Ovary (tissue), 9 donors: ENCODE data around the gene PLEKHA8. TPM values are rescaled to one million over a fixed set of nuclear protein-coding genes. Genes with fewer than 3 reads are reported as not detected.
"Not testable (repeated sequence)": the region's sequence is repeated elsewhere in the genome, so short reads cannot be mapped to it uniquely, and the experiment has no call there.

Experiments used
- DNase-seq, 5 donors: peaks; one replicate each; pipeline ENCODE4 v3.0.0-alpha.2; 2019 to 2020
- H3K27ac ChIP-seq, 2 donors: fragments of 200-600 bp; one replicate each; pipeline versions ENCODE4 v1.5.1 to v1.8.0; 2019 to 2022
- H3K27me3 ChIP-seq: fragments of 200-600 bp; one replicate; pipeline ENCODE4 v1.8.0; 2022
- H3K36me3 ChIP-seq: fragments of 200-600 bp; sonication (generic); one replicate; pipeline ENCODE4 v1.5.1; 2019
- H3K4me1 ChIP-seq: one replicate; pipeline ENCODE4 v1.8.1; 2013; ENCODE audit warnings: mild to moderate bottlenecking, moderate library complexity; ENCODE audit not compliant: insufficient read depth
- H3K4me3 ChIP-seq: fragments of 200-600 bp; sonication (generic); one replicate; pipeline ENCODE4 v1.5.1; 2017
- H3K9me3 ChIP-seq, 2 donors: fragments of 200-600 bp in 1 of 2; sonication (generic) in 1 of 2; one replicate each; pipeline versions ENCODE4 v1.5.1 to v1.8.1; 2013 to 2019; ENCODE audit warnings: mild to moderate bottlenecking in 1 of 2, moderate library complexity in 1 of 2
- EP300 ChIP-seq: sonication (generic); formaldehyde crosslinking; IDR thresholded peaks from one replicate; pipeline ENCODE4 v1.6.1; 2017; ENCODE audit warnings: antibody characterized with exemption
- POLR2A ChIP-seq: fragments of 450-650 bp; IDR thresholded peaks from one replicate; pipeline ENCODE4 v1.6.1; 2017; ENCODE audit warnings: antibody characterized with exemption, mild to moderate bottlenecking, moderate library complexity
- WGBS, 3 donors: extraction: QIAGEN DNeasy Blood & Tissue Kit in 1 of 3; methylation state at CpG; one replicate each; pipeline versions ENCODE4 v1.1.5 to v1.1.7; 2013 to 2017; 5-methylcytosine and 5-hydroxymethylcytosine counted together
- intact Hi-C, 4 donors: fragments of 100-400 bp; cut with DNase I; formaldehyde crosslinking; loops; one replicate each; pipeline versions ENCODE4 v1.11.0 to v1.15.1; 2022 to 2023
- polyA plus RNA-seq, 2 donors: library from polyadenylated mRNA; stranded (reverse); fragments of 200-250 nt in 1 of 2; fragments of 350-450 nt in 1 of 2; fragmentation: Illumina TruSeq in 1 of 2; extraction: RNeasy Lipid Tissue Mini Kit (QIAGEN cat#74804) in 1 of 2; gene quantifications; one replicate each; pipeline ENCODE4 v1.2.3, GENCODE V29; 2013 to 2014
- total RNA-seq, 7 donors: library from RNA; depleted of rRNA in 2 of 7; stranded (reverse); fragments of >200 nt in 2 of 7; fragmentation: NEBNext Ultra II Directional in 3 of 7; extraction: Animal tissue kit (Norgen Biotek cat#: 25700) in 3 of 7; gene quantifications; one replicate each; pipeline versions ENCODE4 v1.1.0 to v1.2.4, GENCODE V29; 2016 to 2023
- TF ChIP-seq, protein P1 (sequence below), 3 donors: fragments of 450-650 bp in 2 of 3; fragments of 200-600 bp in 1 of 3; IDR thresholded peaks; one replicate each; pipeline versions ENCODE4 v1.5.1 to v1.8.0; 2016 to 2022; ENCODE audit warnings: antibody characterized with exemption in 3 of 3, mild to moderate bottlenecking in 1 of 3
- donor health status: DM: no; HTN: no; CAD: no; lungs with moderate emphysema.
- donor health status: DM: no; HTN: no; CAD: no.
- donor health status: Bipolar disorder and iron deficiency.
- donor health status: DM: yes; HTN: yes; CAD: no.
- donor health status: DM: no; HTN: no; CAD: no.
- donor health status: DM: yes; HTN: yes; CAD: no.

The PLEKHA8 gene
- total and polyA plus RNA-seq, 9 donors: 3.1 to 12.8 (median 10.0) TPM

DNA sequence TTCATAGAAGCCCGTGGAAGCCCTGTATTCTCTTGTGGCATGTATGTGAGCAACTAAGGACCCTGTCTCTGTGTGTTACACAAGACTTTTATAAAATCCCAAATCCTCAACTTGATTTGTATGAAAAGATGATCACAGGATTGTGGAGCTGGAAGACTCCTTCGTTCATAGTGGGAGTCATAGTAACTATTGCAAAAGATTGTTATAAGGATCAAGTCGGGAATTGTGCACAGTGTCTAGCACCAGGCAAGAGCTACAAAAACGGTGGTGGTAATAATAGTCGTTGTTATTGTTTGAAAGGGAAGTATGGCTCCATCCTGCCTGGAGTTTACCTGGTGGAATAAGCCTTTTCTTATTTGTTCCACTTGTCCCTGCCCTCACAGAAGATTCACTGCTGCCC is 63.8 kb downstream of the PLEKHA8 start:
- TF ChIP-seq EP300 (no peak), POLR2A (no peak)
- TF ChIP-seq, protein P1, sequence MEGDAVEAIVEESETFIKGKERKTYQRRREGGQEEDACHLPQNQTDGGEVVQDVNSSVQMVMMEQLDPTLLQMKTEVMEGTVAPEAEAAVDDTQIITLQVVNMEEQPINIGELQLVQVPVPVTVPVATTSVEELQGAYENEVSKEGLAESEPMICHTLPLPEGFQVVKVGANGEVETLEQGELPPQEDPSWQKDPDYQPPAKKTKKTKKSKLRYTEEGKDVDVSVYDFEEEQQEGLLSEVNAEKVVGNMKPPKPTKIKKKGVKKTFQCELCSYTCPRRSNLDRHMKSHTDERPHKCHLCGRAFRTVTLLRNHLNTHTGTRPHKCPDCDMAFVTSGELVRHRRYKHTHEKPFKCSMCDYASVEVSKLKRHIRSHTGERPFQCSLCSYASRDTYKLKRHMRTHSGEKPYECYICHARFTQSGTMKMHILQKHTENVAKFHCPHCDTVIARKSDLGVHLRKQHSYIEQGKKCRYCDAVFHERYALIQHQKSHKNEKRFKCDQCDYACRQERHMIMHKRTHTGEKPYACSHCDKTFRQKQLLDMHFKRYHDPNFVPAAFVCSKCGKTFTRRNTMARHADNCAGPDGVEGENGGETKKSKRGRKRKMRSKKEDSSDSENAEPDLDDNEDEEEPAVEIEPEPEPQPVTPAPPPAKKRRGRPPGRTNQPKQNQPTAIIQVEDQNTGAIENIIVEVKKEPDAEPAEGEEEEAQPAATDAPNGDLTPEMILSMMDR (IDR thresholded peaks at IDR 0.05): no peak
- no peaks in the 10 kb centered on the region for H3K4me1 ChIP-seq
- H3K27me3 ChIP-seq: no peaks in the 10 kb centered on the region
- H3K36me3 ChIP-seq: no peaks in the 10 kb centered on the region
- no peak for DNase-seq
- intact Hi-C loops: no loop called here
- H3K27ac ChIP-seq: no peak overlapping the region
- no peaks in the 10 kb centered on the region for H3K9me3 ChIP-seq
- WGBS, 3 donors: 91 to 94% (median 93%) methylated on average over 5 of the region's 5 CpGs
- H3K4me3 ChIP-seq: no peak overlapping the region

DNA sequence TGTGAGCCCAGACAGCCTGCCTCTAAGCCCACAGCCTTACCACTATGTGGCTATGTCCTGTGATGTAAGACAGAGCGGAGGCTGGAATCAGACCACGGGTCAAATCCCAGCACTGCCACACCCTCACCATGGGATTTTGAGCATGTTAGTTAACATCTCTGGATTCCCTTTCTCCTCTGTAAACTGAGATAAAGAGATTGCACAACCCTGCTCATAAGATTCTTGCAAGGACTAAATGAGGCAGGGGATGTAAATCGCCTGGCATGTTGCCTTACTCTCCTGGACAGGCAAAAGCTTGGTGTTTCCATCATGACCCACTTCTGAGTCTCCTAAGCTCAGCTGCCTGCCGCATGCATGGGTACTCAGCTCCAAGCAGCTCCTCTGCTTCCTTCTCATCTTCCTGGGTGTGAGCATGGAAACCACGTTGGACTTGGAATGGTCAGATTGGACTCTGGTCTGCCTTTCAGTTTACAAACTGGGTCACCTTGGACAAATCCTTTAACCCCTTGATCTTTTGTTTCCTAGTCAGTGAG is 65.3 kb downstream of the PLEKHA8 start:
- intact Hi-C loops: no loop called here
- WGBS, 3 donors: 82 to 91% (median 86%) methylated on average over 5 of the region's 5 CpGs
- H3K27ac ChIP-seq: no peak overlapping the region
- no peaks in the 10 kb centered on the region for H3K36me3 ChIP-seq
- no peak for TF ChIP-seq EP300
- TF ChIP-seq POLR2A: no peak
- TF ChIP-seq, protein P1 (IDR thresholded peaks at IDR 0.05): no peak
- H3K9me3 ChIP-seq: no peaks in the 10 kb centered on the region
- H3K27me3 ChIP-seq: no peaks in the 10 kb centered on the region
- H3K4me3 ChIP-seq: no peak overlapping the region
- no peak for DNase-seq
- no peaks in the 10 kb centered on the region for H3K4me1 ChIP-seq

DNA sequence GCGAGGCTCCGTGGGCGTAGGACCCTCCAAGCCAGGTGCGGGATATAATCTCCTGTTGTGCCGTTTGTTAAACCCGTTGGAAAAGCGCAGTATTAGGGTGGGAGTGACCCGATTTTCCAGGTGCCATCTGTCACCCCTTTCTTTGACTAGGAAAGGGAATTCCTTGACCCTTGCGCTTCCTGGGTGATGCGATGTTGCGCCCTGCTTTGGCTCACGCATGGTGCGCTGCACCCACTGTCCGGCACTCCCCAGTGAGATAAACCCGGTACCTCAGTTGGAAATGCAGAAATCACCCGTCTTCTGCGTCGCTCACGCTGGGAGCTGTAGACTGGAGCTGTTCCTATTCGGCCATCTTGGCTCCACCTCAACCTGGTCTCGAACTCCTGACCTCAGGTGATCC is 70.4 kb downstream of the PLEKHA8 start:
- DNase-seq, H3K9me3 ChIP-seq, H3K4me1 ChIP-seq, H3K4me3 ChIP-seq, H3K36me3 ChIP-seq, H3K27ac ChIP-seq, intact Hi-C loops, H3K27me3 ChIP-seq: not testable (repeated sequence)
- 92 to 97% (median 96%) methylated on average over 21 of the region's 21 CpGs for WGBS, 3 donors

DNA sequence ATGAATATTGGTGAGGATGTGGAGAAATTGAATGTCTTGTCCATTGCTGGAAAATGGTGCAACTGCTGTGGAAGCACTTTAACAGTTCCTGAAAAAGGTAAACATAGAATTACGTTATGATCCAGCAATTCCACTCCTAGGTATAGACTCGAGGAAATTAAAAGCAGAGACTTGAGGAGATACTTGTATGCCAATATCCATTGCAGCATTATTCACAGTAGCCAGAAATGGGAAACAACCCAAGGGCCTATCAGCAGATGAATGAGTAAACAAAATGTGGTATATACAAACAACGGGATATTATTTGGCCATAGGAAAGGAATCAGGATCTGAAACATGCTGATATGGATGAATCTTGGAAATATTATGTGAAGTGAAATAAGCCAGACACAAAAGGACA is 74.1 kb downstream of the PLEKHA8 start:
- no peaks in the 10 kb centered on the region for H3K9me3 ChIP-seq
- intact Hi-C loops: no loop called here
- no peak overlapping the region for H3K4me3 ChIP-seq
- H3K27ac ChIP-seq: no peak overlapping the region
- WGBS, 3 donors: 52 to 76% (median 61%) methylated on average over 3 of the region's 3 CpGs
- H3K4me1 ChIP-seq: no peaks in the 10 kb centered on the region
- TF ChIP-seq EP300 (no peak), POLR2A (no peak)
- TF ChIP-seq, protein P1 (IDR thresholded peaks at IDR 0.05): no peak
- H3K36me3 ChIP-seq: no peaks in the 10 kb centered on the region
- no peaks in the 10 kb centered on the region for H3K27me3 ChIP-seq
- no peak for DNase-seq

DNA sequence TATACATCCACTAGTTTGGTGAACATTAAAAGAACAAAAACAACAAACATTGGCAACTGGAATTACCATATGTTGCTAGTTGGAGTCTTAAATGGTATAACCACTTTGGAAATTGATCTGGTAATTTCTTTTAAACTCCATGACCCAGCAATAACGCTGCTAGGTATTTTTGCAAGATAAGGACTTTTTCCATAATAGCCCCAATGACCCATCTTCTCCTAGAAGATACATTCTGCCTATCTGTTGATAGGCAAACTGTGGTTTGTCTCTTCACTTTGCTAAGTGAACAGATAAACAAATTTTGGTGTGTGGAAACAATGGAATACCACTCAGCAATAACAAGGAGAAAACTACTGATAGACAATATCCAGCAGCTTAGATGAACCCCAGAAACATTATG is 75.9 kb downstream of the PLEKHA8 start:
- WGBS, 3 donors: 59 to 76% (median 69%) methylated on average over 1 of the region's 1 CpG
- no peak for TF ChIP-seq EP300
- no peak for TF ChIP-seq POLR2A
- TF ChIP-seq, protein P1 (IDR thresholded peaks at IDR 0.05): no peak
- no peak for DNase-seq

More for the DNA sequence above, 75.9 kb downstream of the PLEKHA8 start:
- H3K4me1 ChIP-seq: no peaks in the 10 kb centered on the region
- H3K4me3 ChIP-seq: no peak overlapping the region
- H3K36me3 ChIP-seq: no peaks in the 10 kb centered on the region
- no peak overlapping the region for H3K27ac ChIP-seq
- intact Hi-C loops: no loop called here
- no peaks in the 10 kb centered on the region for H3K27me3 ChIP-seq
- no peaks in the 10 kb centered on the region for H3K9me3 ChIP-seq
